ENCODE data around the gene SP110. TPM values are rescaled to one million over a fixed set of nuclear protein-coding genes. Genes with fewer than 3 reads are reported as not detected.

Gene SP110
- total and polyA plus RNA-seq, 9 of the 15 experiments (the other 6 are each of a cell fraction or from before 2014, with no cell fraction given): 3.6 to 11.0 (median 7.1) TPM

DNA sequence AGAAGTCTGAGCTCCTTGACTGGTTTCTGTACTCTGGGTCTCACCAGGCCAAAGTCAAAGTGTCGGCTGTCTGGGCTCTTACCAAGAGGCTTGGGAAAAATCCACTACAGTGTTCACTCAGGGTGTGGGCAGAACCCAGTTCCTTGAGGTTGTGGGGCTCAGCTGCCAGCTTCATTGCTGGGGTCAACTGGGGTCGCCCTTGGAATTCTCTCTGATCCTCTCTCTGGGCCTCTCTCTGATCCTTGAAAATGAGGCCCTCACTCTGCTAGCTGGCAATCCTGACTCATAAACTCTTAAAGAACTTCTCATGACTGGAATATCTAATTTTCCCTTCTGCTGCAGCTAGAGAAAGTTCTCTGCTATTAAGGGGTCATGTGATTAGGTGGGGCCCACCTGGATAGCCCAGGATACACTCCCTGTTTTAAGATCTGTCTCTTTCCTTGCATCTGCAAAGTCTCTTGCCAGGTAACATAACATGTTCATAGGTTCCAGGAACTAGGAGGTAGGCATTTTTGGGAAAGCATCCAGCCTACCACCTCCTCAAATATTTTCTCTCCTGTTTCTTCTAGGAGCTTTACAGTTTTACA lies 66.3 kb downstream of the SP110 start:
- no peaks in the 10 kb centered on the region for H3K79me2 ChIP-seq (ENCODE audit: control insufficient read depth, insufficient read depth, low read length)
- WGBS (ENCODE audit: insufficient coverage, low coverage, missing lambda C conversion rate): 0% methylated on average over 2 of the region's 2 CpGs
- BruUV-seq (replicated peaks): no TSS peak
- H2AFZ ChIP-seq (ENCODE audit: low read depth, low read length): no peak overlapping the region
- DNase-seq (ENCODE audit: extremely low read depth in 1 of 4, low spot score in 3 of 4) (no peak), FAIRE-seq (no peak), ATAC-seq (no peak)
- no peaks in the 10 kb centered on the region for H3K4me1 ChIP-seq (replicated peaks in 1 of 2; ENCODE audit: control insufficient read depth in 2 of 2, insufficient read depth in 2 of 2, low read length in 2 of 2)
- H3K4me3 ChIP-seq: no peak overlapping the region
- no peak overlapping the region for H3K27ac ChIP-seq (ENCODE audit: extremely low read depth, low read depth, low read length)
- no peaks in the 10 kb centered on the region for H3K27me3 ChIP-seq (ENCODE audit: control insufficient read depth in 2 of 2, insufficient read depth in 2 of 2, low read length in 2 of 2)
- no peak overlapping the region for H3K9ac ChIP-seq (ENCODE audit: insufficient read depth in 1 of 2, low read depth in 2 of 2, low read length in 2 of 2)
- ChIA-PET POLR2A (interaction anchor here (0.6 kb wide), 2 partner anchors 456 to 1122 kb away, joined by 3 read pairs; no protein-coding TSS in a partner anchor), CTCF (ENCODE audit: low intra/inter-chr PET ratio) (no interaction called here)
- intact Hi-C loops (cut with micrococcal nuclease) (no loop called here), in situ Hi-C loops (cut with MboI) (no loop called here)
- no peak overlapping the region for H3K4me2 ChIP-seq (ENCODE audit: insufficient read depth, low read length)
- H3K9me3 ChIP-seq (replicated peaks; ENCODE audit: control insufficient read depth, insufficient read depth, low read depth, low read length): no peaks in the 10 kb centered on the region
- no peaks in the 10 kb centered on the region for H3K9me1 ChIP-seq (ENCODE audit: control insufficient read depth, insufficient read depth, low read length)
- H3K36me3 ChIP-seq (ENCODE audit: control insufficient read depth, insufficient read depth, low read length): no peaks in the 10 kb centered on the region
- no peaks in the 10 kb centered on the region for H4K20me1 ChIP-seq (replicated peaks; ENCODE audit: control insufficient read depth, insufficient read depth, low read length)
- TF ChIP-seq SREBF2 (CRISPR knock-in tag; IDR thresholded peaks at IDR 0.05): no peak
- no peak for TF ChIP-seq HDAC8 (tag; IDR thresholded peaks at IDR 0.05)
- TF ChIP-seq ZNF121 (CRISPR knock-in tag; conservative IDR thresholded peaks at IDR 0.05): no peak
- TF ChIP-seq, protein P1, sequence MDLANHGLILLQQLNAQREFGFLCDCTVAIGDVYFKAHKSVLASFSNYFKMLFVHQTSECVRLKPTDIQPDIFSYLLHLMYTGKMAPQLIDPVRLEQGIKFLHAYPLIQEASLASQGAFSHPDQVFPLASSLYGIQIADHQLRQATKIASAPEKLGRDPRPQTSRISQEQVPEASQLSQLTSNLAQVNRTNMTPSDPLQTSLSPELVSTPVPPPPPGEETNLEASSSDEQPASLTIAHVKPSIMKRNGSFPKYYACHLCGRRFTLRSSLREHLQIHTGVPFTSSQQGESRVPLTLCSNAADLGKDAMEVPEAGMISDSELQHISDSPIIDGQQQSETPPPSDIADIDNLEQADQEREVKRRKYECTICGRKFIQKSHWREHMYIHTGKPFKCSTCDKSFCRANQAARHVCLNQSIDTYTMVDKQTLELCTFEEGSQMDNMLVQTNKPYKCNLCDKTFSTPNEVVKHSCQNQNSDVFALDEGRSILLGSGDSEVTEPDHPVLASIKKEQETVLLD (IDR thresholded peaks at IDR 0.05): no peak
- TF ChIP-seq ZNF197 (CRISPR knock-in tag; IDR thresholded peaks at IDR 0.05; ENCODE audit: low read depth): no peak
- no peak for TF ChIP-seq ZNF436 (CRISPR knock-in tag; IDR thresholded peaks at IDR 0.05)
- TF ChIP-seq CHD2 (IDR thresholded peaks at IDR 0.05; ENCODE audit: low read depth, low read length): no peak
- no peak for TF ChIP-seq ZNF384 (IDR thresholded peaks at IDR 0.05; ENCODE audit: low read depth, low read length)
- TF ChIP-seq EWSR1 (IDR thresholded peaks at IDR 0.05; ENCODE audit: borderline replicate concordance, low read depth, partially characterized antibody): no peak
- no peak for TF ChIP-seq C11orf30 (IDR thresholded peaks at IDR 0.05; ENCODE audit: low read depth)
- TF ChIP-seq ZNF561 (CRISPR knock-in tag; conservative IDR thresholded peaks at IDR 0.05): no peak
- TF ChIP-seq, protein P2, sequence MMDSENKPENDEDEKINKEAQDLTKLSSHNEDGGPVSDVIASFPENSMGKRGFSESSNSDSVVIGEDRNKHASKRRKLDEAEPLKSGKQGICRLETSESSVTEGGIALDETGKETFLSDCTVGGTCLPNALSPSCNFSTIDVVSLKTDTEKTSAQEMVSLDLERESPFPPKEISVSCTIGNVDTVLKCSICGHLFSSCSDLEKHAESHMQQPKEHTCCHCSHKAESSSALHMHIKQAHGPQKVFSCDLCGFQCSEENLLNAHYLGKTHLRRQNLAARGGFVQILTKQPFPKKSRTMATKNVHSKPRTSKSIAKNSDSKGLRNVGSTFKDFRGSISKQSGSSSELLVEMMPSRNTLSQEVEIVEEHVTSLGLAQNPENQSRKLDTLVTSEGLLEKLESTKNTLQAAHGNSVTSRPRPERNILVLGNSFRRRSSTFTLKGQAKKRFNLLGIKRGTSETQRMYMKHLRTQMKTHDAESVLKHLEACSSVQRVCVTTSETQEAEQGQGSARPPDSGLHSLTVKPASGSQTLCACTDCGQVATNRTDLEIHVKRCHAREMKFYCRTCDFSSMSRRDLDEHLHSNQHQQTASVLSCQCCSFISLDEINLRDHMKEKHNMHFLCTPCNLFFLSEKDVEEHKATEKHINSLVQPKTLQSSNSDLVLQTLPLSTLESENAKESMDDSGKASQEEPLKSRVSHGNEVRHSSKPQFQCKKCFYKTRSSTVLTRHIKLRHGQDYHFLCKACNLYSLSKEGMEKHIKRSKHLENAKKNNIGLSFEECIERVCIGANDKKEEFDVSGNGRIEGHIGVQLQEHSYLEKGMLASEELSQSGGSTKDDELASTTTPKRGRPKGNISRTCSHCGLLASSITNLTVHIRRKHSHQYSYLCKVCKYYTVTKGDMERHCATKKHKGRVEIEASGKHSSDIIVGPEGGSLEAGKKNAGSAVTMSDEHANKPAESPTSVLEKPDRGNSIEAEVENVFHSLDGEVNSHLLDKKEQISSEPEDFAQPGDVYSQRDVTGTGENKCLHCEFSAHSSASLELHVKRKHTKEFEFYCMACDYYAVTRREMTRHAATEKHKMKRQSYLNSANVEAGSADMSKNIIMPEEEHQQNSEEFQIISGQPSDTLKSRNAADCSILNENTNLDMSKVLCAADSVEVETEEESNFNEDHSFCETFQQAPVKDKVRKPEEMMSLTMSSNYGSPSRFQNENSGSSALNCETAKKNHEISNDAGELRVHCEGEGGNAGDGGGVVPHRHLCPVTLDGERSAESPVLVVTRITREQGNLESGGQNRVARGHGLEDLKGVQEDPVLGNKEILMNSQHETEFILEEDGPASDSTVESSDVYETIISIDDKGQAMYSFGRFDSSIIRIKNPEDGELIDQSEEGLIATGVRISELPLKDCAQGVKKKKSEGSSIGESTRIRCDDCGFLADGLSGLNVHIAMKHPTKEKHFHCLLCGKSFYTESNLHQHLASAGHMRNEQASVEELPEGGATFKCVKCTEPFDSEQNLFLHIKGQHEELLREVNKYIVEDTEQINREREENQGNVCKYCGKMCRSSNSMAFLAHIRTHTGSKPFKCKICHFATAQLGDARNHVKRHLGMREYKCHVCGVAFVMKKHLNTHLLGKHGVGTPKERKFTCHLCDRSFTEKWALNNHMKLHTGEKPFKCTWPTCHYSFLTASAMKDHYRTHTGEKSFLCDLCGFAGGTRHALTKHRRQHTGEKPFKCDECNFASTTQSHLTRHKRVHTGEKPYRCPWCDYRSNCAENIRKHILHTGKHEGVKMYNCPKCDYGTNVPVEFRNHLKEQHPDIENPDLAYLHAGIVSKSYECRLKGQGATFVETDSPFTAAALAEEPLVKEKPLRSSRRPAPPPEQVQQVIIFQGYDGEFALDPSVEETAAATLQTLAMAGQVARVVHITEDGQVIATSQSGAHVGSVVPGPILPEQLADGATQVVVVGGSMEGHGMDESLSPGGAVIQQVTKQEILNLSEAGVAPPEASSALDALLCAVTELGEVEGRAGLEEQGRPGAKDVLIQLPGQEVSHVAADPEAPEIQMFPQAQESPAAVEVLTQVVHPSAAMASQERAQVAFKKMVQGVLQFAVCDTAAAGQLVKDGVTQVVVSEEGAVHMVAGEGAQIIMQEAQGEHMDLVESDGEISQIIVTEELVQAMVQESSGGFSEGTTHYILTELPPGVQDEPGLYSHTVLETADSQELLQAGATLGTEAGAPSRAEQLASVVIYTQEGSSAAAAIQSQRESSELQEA (IDR thresholded peaks at IDR 0.05; ENCODE audit: low read depth): no peak
- TF ChIP-seq, protein P3, sequence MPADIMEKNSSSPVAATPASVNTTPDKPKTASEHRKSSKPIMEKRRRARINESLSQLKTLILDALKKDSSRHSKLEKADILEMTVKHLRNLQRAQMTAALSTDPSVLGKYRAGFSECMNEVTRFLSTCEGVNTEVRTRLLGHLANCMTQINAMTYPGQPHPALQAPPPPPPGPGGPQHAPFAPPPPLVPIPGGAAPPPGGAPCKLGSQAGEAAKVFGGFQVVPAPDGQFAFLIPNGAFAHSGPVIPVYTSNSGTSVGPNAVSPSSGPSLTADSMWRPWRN (IDR thresholded peaks at IDR 0.05; ENCODE audit: low read depth): no peak

All from K562 (cell line).